GM21723 (cell line): ENCODE measurements around the gene CIITA.

ENCODE experiments used
- ATAC-seq: cut with Tn5 transposase; IDR thresholded peaks from one replicate; pipeline ENCODE4 v1.9.1; 2021; ENCODE audit warnings: mild to moderate bottlenecking, moderate library complexity; ENCODE audit not compliant: unreplicated experiment

The CIITA gene

GRCh38 chr16:10978871-10979446 lies 102.0 kb downstream of the CIITA start:
- ATAC-seq, result no peak

DNA sequence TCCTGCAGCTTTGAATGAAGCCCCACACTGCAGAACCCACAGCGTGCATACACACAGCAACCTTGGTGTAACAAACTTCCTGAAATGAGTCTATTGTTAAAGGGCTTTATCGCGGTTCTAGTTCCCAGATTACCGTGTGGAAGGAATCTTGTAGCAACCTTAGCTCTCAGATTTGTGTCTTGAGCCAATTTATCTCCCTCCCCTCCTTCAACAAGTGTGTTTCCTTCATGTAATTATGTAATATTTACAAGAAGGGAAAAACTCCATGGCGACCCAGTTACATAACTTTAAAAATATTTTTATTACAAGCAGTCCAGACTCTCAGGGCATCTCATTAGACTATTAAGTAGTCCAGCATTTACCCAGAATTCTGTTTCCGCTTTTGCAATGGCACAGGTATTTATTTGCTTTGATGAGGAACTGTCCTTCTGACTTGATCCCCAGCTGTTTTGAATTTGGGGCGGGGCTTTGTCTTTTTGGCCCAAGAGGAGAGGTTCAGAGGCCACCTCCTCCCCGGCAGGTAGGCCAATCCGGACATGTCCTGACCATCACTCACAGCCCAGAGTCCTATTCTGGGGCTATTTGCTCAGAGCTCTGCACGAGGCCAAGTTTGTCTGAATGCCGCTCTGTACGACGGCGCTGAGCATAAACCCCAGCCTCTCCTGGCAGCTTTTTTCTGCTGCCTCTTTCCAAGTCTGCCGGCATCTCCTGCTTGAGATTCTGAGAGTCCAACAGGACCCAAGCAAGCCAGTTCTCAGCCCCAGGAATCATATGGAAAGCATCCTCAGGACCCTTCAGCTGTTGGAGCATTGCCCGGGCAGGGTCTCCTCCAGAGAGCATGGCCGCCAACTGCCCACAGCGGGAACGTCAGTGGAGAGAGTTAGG lies 103.0 kb downstream of the CIITA start:
- no peak for ATAC-seq

GRCh38 chr16:10980813-10981212 lies 103.8 kb downstream of the CIITA start:
- ATAC-seq, result no peak

GRCh38 chr16:10981697-10982216 lies 104.8 kb downstream of the CIITA start:
- ATAC-seq, result peak; percentile 70

GRCh38 chr16:10982465-10983150 lies 105.6 kb downstream of the CIITA start:
- ATAC-seq, result no peak

GRCh38 chr16:10983159-10983558 lies 106.2 kb downstream of the CIITA start:
- no peak for ATAC-seq

GRCh38 chr16:10984509-10984908 lies 107.5 kb downstream of the CIITA start:
- ATAC-seq, result no peak
